HG02852 (cell line): ENCODE measurements around the gene ZBTB40.

ENCODE experiments used
- ATAC-seq: cut with Tn5 transposase; IDR thresholded peaks from one replicate; pipeline ENCODE4 v1.9.1; 2021; ENCODE audit warnings: mild to moderate bottlenecking, moderate library complexity; ENCODE audit not compliant: unreplicated experiment

Gene ZBTB40

DNA sequence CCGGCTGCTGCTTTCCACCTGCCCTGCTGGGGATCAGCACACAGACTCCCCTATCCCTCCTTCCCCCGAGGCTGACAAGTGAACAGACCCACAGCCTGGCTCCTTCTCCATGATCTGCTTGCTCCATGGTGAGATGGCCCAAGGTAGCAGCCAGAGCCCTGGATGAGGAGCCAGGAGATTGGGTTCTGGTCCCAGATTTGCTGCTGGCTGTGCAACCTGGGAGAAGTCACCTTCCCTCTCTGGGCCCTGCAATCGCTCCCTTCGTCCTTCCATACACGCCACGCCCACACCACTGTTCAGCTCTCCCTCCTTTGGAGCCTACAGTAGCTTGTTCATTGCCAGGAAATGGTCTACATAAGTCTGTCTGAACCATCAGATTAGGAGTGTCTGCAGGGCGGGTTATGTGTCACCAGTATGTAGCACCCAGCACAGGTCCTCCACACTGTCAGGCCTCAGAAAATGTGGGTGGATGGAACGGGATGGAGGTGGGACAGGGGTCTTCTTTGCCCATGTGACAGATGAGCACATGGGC, 102.4 kb downstream of the ZBTB40 start:
- ATAC-seq = no peak

DNA sequence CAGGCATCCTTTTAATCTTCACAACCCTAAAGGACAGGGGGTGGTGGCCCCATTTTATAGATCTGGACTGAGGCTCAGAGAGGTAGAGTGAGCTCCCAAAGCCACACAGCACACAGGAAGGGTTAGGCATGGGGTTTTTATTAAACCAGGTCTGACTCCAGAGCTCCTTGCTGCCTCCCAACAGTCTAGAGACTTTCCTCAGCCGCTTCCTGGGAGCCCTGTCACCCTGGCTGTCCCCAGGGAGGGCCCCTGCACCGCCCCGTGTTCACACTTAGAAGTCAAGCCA, 103.7 kb downstream of the ZBTB40 start:
- ATAC-seq = no peak

DNA sequence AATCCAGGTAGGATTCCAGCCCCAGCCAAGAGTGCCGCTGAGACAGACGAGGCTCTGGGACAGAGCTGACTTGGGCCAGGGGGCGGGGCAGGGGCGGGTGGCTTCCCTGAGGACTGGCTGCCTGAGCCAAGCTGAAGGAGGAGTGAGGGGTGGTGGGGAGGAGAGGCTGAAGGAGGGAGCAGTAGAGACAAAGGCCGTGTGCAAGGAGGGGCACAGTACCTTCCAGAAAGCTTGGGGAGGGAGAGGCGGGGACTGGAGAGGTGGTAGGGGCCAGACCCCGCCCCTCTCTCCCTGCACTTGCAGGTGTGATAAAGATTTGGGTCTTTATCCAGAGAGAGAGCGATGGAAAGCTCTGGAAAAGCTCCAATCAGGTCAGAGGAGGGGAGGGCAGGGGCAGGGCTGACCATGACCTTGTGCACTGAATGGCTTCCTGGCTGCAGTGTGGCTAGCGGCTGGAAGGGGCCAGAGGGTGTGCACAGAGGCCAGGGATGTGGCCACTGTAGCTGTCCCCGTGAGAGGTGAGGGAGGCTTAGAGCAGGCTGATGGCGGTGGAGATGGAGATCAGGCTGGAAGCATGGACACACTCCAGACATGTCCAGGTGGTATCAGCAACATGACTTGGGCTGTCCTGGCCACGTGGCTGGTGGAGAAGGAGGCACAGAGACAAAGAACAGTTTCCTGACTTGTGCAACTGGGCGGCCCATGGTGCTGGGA, 104.9 kb downstream of the ZBTB40 start:
- no peak for ATAC-seq

DNA sequence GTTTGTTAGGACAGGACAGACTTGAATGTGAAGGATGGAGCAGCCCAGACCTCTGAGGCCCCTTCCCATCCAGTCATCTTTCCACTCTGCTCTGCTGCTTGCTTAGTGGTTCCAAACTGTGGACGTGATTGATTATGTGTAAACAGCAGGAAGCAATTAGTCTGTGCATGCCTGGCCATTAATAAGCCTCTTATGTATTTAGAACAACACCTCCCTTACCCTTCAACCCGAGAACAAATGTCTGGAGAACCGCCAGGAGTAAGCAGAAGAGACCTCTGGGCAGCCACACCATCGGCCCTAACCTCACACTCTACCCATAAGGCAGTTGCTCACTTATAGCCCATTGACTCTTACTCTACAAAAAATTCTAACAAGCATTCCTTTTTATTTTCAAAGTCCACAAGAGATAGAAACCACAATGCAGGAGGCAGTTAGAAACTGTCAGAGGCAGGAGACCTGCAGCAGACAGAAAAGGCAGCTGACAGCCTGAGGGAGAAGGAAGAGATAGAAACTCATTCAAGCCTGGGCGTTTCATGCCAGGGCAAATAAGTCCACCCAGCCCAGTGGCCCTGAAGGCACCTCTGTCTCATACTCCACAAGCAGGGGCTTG, 105.8 kb downstream of the ZBTB40 start:
- ATAC-seq = no peak

DNA sequence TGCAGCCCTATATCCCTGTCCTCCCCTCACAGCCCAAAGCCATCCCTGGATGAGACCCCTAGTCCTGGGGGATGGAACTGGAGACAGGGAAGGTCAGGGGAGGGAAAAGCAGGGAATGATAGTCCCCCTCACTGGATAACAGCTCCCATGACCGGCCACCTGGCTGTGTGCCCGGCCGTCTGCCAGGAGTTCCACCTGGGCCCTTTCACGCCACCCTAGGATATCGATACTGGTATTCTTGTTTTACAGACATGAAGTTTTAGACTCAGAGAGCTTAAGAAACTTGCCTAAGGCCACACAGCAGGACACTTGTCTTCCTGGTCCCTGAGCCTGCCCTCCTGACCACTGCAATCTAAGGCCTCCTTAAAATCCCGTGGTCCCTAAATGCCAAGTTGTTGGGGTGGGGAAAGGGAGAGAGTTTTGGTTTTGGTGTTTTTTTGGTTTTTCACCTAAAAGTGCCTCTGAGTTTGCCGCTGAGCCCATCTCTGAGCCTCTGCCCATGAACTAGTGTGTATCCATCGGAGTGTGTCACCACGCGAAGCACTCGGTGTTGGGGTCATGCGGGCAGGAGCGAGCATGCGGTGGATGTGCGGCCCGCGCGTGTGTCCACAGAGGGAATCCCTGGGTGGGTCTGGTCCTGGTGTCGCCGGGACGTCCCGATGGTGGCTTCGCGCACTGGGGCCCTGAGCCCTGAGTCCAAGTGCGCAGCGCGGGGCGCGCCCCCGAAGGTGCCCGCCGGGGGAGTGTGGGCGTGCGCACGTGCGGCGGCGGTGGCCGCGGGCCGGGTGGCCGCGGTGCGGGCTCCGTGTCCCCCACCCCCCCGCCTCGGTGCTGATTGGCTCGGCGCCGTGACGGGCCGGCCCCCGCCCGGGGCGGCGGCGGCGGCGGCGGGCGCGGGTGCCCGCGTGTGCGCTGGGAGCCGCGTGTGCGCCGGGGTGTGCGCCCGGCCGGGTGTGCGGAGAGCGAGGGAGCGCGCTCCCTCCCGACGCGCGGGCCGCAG, 111.2 kb downstream of the ZBTB40 start, which contains the start of gene EPHA8:
TSS of gene EPHA8 (plus strand) at position 906 of the 1,000 bp plus-strand sequence. CDS start 147 bp downstream, outside the sequence.
- ATAC-seq = no peak

DNA sequence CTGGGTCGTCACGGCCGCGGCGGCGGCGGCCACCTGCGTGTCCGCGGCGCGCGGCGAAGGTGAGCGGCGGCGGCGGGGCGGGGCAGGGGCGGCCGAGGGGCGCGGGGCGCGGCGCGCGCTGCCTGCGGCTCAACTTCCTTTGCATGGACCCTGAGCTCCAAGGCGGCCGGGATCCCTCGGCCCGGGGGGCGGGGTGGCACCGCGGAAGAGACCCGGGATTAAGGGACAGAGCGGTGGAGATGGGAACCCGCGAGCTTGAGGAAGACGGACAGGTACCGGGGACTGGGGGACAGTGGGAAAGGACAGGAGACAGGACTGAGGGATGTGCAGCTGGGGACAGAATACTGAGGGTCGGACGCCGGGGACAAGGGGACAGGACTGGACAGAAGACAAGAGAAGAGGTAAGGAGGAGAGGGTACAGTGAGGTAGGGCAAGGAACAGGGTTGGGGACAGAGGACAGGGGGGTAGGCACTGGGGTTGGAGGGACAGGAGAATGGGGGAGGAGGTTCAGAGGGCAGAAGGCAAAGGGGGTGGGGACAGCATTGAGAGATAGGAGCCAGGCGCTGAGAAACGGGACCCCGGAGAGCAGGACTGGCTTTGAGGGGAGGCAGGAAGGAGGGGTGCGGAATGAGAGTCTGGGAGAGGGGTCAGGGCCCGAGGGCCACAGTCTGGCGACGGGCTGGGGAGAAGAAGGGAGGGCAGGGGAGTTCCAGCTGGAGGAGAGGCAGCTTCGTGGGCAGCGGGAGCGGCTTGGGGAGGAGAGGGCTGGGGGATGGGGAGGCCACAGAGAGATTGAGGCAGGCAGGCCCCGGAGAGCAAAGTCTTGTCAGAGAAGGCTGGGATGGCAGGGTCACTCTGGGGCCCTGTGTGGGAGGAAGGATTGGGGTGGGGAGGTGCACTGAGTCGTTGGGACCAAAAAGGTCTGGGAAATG, 112.3 kb downstream of the ZBTB40 start:
- ATAC-seq = no peak

DNA sequence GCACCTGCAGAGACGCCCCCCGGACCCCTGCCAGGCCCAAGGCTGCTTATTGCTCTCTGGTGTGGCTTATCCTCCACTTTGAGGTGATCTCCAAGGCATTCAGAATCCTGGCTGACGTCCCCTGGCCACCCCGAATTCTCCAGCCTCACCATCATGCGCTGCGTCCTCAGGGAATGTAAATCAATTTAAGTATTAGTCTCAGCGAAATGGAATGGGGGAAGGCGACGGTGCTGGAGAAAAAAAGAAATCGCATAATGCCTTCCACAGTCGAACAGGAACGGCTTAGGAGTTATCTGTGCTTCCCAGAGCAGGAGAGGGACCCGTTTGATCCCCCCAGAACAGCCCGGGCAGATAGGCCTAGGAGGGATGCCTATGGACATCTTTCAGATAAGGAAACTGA, 114.5 kb downstream of the ZBTB40 start:
- no peak for ATAC-seq

DNA sequence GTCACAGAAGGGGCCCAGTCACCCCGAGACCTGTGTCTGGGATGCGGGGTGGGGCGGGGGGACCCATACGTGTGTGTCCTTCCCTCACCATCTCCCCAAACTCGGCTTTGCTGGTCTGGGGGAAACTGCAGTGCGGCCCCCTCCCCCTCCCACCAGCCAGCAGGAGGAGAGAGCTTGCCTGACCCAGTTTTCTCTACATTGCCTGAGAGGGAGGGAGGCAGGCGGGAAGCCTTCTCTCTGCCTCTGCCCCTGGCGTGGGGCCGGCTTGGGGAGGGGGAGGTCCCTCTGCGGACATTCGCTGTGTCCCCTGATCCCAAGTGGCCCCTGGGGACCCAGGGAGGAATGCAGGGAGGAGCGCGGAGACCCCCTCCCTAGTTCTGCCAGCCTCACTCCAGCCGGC, 115.5 kb downstream of the ZBTB40 start:
- no peak for ATAC-seq

DNA sequence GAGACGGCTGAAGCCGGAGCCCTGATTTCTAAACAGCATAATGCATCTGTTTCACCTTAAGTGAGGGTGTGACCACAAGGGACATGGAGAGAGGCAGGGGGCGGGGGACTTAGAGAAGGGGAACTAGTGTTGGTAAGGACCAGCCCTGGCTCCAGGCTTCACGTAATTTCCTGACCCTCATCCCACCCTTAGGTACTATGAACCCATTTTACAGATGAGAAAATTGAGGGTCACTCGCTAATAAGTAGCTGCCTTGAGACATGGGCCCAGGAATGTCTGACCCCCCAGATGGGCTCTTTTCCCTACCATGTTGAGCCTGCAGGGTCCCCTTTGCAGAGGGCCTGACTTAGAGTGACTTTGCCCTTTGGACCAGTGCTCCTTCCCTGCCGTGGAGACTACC, 116.3 kb downstream of the ZBTB40 start:
- ATAC-seq = no peak

DNA sequence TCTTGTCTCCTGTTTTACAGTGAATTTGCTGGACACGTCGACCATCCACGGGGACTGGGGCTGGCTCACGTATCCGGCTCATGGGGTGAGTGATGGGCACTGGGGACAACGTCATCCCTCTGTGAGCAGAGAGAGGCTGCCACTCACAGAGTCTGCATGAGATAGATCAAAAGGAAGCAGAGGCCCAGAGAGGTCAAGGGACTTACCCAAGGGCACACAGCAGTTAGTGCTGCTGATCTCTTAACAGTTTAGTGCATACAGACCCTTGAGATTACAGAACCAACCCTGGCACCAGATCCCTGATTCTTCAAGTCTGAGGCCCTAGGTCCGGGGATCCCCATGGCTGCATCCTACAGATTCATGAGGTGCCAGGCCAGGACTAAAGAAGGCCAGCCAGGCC, 117.6 kb downstream of the ZBTB40 start:
- ATAC-seq = no peak

DNA sequence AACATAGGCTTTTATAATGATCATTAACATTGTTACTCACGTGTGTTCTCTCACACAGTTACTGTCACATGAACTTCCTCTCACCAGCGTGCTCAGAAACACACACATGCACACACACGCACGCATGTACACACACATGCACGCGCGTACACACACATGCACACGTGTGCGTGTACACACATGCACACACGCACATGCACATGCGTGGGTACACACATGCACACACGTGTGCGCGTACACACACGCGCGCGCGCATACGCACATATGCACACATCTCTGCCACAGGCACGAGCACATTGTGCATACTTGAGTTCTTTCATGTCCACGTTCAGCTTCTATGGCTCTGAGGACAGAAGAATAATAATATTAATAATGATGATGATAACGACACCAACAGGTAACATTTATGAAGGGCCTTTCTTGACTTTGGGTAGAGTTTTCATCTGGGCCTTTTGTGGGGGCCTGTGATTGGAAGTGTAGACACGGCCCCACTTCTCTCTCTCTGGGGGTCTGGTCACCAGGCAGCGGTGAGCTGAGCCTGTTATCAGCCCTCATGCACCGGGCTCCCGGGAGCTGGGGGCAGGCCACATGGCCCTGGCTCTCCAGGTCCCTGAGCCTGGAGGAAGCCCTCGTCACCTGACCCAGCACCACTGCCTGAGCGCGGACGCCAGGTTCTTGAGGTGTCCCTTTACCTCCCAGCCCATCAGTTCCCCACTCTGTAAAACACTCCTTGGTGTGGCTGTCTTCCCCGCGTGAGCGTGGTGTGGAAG, 118.7 kb downstream of the ZBTB40 start:
- ATAC-seq = no peak

DNA sequence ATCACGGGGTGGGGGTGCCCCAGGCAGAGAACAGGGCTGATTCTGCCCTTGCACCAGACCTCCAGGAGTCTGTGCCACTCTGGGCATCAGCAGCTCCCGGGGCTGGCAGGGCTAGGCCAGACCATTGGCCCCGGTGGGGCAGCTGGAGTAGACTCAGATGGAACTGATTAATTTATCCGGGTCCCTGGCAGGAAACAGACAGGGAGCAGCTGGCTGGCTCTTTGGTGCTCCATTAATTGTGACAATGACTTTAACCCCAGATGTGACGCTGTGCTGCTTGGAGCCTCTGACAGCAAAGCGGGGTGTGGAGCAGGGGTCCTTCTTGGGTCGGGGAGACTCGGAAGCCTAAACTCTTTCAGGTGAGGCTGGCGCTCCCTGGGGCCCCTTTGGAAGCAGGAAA, 121.2 kb downstream of the ZBTB40 start:
- no peak for ATAC-seq

DNA sequence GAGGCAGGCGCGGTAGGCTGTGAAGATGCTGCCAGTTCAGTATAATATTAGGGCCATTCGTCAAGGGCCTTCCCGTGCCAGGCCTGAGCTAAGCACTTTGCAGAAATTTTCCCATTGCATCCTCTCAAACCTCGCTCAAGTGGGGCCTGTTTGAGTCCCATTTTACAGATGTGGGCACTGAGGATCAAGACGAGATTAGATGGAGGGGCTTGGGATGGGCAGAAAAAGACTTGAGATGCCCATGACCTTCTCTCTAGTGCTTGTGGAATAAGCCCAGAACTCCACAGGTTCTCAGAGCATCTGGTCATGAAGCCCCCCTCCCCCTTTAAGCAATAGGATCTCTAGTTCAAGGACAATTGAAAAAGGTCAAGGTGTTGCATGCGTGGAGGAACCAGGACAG, 121.6 kb downstream of the ZBTB40 start:
- no peak for ATAC-seq

DNA sequence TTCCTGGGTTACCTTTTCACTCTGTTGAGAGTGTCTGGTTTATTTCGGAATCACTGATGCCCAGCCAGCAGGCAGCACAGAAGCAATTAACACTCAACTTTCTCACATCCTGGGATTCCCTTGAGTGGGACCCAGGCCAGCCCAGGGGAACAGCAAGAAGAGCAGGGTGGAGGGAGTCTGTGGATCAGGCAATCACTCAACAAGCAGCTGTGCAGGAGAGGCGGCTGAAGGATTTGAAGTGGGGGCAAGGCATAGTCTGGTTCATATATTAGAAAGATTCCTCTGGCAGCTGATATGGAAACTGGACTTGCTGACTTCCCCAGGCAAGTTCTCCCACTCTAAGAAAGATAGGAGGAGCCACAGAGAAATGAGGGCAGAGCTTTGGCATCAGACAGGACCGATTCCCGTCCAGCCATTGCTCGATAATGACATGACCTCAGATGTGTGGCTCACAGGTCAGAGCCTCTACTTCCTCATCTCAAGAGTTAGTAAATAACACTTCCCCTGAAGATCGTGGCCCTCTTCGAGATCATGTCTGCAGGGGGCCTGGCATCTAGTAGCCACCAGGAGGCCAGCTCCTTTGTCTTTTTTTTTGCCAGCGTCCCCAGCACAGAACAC, 124.0 kb downstream of the ZBTB40 start:
- no peak for ATAC-seq

DNA sequence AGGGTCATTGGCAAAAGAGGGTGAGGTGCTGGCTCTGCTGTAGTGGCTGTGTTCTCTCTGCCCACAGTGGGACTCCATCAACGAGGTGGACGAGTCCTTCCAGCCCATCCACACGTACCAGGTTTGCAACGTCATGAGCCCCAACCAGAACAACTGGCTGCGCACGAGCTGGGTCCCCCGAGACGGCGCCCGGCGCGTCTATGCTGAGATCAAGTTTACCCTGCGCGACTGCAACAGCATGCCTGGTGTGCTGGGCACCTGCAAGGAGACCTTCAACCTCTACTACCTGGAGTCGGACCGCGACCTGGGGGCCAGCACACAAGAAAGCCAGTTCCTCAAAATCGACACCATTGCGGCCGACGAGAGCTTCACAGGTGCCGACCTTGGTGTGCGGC, 124.5 kb downstream of the ZBTB40 start:
- no peak for ATAC-seq

DNA sequence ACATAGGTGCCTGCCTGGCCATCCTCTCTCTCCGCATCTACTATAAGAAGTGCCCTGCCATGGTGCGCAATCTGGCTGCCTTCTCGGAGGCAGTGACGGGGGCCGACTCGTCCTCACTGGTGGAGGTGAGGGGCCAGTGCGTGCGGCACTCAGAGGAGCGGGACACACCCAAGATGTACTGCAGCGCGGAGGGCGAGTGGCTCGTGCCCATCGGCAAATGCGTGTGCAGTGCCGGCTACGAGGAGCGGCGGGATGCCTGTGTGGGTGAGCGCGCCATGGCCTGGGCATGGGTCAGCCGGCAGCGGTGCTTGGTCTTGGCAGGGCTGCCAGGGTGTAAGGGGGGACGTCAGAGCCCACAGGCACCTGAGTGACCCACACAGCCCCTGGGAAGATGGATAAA, 125.0 kb downstream of the ZBTB40 start:
- no peak for ATAC-seq

DNA sequence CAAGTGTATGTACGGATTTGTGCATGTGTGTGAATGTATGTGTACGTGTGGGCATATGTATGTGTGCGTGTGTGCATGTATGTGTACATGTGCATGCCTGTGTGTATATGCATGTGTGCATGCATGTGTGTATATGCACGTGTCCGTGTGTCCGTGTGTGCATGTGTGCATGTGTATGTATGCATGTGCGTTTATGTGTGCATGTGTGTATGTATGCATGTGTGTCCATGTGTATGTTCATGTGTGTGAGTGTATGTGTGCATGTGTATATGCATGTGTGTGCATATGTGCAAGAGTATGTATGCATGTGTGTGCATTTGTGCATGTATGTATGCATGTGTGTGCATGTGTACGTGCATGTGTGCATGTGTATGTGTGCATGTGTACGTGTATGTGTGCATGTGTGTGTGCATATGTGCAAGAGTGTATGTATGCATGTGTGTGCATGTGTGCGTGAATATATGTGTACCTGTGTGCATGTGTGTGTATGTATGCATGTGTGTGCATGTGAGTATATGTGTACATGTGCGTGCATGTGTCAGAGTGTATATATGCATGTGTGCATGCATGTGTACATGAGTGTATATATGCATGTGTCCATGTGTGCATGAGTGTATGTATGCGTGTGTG, 127.2 kb downstream of the ZBTB40 start:
- no peak for ATAC-seq

DNA sequence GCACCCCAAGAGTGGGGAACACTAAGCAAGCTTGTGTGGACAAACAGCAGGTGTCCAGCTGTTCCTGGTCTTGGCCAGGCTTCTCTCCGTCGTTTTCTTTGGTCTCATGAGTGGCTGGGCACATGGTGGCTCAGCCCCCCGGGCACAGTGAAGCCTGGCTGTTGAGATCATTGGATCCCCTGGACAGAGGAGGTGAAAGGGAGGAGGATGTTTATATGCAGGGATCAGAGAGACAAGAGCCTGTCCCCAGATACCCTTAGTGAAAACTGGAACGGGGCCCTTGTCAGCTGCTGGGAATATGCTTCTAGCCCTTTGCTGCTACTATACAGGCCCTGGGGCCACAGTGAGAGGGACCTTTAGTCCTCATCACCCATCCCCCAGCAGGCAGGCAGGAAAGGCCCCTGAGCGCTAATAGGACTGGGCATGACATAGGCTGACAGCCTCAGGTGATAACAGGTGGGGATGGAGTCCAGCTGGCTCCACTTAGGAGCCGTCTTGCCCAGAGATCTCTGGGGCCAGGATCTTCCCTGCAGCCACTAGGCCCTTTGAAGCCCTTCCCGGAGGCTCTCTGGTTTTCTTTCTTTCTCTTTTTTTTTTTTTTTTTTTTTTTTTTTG, 128.0 kb downstream of the ZBTB40 start:
- ATAC-seq = no peak
